HG03354 (cell line): Measurements from ENCODE around the gene MMP12.
A peak's percentile ranks its signal among the peaks of the same experiment; 100 is the strongest.

ENCODE experiments used
- ATAC-seq: cut with Tn5 transposase; IDR thresholded peaks from one replicate; pipeline ENCODE4 v1.9.1; 2021; ENCODE audit warnings: mild to moderate bottlenecking; ENCODE audit not compliant: unreplicated experiment, poor library complexity, severe bottlenecking

The MMP12 gene

DNA sequence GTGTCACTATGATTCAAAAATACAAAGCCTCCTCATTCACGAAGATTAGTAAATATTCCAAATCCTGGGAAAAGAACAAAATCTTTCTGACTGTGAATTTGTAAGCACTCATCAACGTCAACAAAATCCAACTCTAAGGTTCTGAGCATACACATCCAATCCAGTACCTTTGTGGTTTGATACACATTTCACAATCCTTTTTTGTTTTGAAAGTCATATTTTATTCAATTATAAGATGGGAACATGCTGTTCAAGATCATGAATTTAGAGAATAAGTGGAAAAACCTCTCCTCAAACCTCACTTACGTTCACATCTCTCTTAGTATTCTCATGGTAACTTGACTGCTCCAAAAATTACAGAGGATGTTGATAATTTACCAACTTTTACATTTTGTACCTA lies 21.7 kb downstream of the MMP12 start:
- no peak for ATAC-seq

DNA sequence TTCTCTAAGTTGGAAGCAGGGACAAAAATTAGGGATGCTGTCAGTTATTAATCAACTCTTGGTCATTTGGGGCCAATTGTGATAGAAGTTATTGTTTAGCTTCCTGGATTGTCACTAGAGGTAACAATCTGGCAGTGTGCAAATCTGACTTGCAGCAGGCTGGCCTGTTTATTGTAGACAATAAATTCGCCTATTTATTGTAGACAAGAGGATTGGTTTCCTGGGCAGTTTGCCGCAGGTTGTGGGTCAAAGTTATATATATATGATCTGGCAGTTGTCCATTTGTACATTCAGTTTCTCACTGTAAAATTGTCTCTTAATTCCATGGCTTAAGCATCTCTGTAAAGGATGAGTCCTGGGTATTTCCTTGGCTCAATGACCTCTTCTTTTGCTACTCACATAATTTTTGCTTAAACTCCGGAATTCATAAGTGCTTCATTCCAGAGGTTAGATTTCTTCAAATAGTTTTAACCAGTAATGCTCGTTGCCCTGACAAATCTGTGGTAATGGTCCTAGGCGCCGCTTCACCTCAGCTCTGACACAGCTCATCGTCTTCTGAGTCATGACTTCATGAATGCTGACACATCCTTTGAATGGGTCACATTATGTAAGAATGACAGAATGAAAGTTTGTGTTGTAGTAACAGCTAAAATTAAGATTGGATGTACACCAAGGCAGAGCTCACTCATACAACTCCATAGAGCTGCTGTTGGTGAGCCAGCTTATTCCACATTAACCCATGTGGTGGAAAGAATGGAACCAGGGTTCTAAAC lies 23.6 kb downstream of the MMP12 start:
- ATAC-seq: no peak

DNA sequence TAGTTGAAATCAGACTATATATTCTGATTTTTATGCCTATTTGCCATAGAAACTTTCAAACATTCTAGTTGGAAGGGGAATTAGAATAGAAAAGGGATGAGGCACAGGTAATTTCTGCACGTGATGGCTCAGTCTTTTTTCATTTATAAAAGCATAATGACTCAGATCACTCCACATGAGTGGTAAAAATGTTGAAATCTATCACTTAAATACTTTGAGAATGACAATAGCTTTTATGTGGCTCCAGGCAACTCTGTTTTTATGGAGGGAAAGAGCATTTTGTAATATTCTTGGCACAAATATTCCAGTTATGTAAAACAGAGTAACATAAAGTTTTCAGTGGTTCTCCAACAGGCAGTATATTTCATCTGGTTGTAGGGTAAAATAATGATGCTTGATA lies 25.5 kb downstream of the MMP12 start:
- no peak for ATAC-seq

DNA sequence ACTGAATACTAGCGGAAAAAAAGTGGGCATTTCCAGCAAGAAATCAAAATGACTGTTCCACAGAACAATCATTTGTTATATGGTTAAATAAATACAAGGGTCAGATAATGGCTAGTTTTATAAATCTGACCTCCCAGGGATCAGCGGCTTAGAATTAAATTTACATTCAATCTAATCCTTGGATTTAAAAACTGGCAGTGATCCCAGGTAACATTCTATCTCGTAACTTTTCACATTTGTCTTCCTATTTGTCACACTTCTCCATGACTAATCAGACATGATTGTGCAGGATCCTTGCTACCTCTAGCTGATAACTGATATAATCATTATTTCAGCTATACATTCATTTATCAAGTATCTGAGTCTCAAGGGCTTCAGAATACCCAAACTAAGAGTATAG lies 28.5 kb downstream of the MMP12 start:
- no peak for ATAC-seq

DNA sequence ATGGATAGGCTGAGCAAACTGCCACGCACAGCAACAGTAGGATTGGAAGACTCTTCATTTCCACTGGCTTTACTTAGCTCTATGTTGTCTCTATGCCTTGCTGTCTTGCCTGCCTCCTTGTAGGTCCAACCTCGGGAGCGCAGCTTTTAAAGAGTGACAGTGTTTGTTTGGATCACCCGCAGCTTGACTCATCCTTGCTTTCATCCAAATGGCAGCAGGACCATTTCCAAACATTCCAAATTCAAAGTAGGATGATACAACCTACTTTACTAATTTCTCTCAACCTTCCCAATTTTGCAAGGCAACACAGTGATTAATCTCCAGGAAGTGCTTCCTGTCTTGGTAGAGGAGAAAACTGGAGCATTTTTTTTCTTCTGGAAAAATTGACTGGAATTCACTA lies 31.3 kb downstream of the MMP12 start, which contains the start of gene MMP3:
Gene MMP3, minus strand, starts transcription at position 121 of the 400 bp plus-strand sequence. Its CDS starts 63 bp downstream, at position 58.
- ATAC-seq: no peak

DNA sequence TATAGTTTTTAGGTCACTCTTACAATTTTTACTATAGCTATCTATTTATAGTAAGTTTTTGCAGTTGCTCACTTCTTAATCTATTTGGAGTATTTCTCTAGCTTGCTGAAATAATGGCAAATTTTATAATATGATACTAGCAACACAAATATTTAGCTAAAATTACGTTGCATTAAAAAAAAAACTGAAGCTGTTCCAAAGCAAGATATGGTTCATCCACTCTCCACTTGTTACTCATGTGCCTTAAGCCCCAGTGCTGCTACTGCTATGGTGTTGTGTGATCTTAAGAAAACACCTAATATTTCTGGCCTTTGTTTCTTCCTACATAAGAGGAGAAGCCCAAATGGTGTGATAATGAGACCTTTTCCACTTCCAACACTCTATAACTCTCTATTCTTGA lies 31.9 kb downstream of the MMP12 start:
- ATAC-seq: no peak

DNA sequence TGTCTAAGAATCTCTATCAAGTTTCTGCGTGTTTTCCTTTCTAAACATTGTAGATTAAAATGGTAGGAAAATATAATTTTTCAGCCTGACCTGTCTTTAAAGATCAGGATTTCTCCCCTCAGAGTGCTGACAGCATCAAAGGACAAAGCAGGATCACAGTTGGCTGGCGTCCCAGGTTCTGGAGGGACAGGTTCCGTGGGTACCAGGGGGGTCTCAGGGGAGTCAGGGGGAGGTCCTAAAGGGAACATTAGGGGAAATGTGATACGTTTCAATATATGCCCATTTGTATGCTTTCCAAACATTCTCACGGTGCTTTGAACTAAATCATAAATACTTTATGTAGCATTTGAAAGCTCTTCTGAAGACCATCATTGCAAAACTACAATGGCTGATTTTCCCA lies 34.8 kb downstream of the MMP12 start:
- ATAC-seq: no peak

DNA sequence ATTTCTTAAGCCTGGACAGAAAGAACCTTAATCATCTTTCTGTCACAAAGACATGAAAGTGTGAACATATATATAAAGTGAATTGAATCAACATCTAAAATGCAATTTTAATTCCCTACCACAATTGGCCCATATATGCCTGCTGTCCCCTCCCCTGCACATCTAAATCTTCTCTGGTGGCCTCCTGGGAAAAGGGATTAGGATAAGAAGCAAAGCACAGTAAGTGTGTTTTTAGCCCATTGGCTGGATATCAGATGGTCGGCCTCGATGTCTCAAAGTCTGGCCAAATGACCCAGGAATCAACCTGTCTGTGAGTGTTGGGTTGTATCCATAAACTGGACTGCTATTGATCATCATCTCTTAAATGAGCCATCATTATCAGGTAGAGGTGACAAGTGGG lies 37.1 kb downstream of the MMP12 start:
- ATAC-seq: no peak

DNA sequence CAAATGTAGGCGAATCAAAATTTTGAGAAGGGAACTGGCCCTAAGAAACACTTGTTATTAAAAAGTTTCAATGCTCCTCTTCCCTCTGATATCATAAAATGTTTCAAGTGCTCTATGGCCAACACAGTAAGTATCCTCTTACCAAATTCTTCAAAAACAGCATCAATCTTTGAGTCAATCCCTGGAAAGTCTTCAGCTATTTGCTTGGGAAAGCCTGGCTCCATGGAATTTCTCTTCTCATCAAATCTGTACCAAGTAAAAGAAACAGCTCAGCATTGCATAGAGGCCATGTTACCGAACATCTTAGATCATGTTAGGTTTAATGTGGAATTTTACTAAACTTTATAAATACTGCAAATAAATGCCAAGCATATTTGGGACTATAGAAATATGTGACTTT lies 37.6 kb downstream of the MMP12 start:
- no peak for ATAC-seq

DNA sequence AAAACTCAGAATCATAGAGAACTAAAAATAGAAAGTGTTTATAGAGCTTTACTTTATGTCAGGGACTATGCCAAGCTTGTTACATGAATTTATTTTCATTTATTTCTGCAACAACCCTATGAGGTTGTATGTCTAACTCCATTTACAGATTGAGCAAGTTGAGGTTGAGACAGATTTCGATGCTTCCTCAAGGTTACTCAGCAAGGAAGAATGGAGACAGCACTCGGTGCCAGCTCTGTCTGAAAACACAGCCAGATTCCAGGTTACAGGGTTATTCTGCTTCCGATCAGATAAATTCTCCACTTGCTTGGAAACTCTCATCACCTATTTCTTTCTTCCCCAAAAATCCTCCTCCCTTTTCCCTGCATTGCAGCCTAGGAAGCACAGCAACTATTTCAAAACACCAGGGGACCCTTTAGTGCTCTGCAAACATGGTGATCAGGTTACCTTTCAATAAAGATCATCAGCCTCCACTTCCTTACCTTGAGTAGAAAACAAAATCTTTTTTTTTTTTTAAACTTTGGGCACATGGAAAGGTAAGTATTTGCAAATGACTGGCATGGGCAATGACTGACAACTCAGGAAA lies 38.4 kb downstream of the MMP12 start:
- ATAC-seq: no peak

DNA sequence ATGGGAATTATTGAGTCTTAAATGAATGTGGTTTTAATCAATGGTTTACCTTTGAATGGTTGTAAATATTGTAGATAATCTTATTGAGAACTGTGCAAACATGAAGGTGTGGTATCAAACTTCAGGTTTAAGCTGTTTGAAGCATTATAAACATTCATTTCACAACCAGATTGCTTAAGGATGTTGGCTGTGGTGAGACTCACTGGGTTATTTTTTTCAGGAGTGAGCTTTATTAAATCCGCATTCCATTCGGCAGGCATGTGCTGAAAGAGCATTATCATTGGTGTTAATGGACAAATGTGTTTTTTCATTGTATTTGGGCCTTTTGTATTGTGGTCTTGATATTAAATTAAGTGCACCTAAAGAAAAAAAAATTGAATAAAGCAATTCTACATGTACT lies 41.1 kb downstream of the MMP12 start:
- no peak for ATAC-seq

DNA sequence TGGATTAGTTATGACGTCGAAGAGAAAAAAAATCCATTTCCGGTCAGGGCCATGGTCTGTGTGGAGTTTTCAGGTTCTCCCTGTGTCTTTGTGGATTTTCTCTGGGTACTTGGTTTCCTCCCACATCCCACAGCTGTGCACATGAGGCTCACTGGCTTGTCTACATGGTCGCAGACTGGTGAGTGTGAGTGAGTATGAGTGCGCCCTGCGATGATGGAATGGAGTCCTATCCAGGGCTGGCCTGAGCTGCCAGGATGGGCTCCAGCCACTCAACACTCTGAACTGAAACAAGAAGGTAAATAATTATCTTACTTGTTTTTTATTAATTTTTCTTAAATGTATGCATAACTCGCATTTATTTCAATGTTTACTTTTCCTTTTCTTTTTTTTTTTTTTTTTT lies 42.2 kb downstream of the MMP12 start:
- ATAC-seq: no peak

DNA sequence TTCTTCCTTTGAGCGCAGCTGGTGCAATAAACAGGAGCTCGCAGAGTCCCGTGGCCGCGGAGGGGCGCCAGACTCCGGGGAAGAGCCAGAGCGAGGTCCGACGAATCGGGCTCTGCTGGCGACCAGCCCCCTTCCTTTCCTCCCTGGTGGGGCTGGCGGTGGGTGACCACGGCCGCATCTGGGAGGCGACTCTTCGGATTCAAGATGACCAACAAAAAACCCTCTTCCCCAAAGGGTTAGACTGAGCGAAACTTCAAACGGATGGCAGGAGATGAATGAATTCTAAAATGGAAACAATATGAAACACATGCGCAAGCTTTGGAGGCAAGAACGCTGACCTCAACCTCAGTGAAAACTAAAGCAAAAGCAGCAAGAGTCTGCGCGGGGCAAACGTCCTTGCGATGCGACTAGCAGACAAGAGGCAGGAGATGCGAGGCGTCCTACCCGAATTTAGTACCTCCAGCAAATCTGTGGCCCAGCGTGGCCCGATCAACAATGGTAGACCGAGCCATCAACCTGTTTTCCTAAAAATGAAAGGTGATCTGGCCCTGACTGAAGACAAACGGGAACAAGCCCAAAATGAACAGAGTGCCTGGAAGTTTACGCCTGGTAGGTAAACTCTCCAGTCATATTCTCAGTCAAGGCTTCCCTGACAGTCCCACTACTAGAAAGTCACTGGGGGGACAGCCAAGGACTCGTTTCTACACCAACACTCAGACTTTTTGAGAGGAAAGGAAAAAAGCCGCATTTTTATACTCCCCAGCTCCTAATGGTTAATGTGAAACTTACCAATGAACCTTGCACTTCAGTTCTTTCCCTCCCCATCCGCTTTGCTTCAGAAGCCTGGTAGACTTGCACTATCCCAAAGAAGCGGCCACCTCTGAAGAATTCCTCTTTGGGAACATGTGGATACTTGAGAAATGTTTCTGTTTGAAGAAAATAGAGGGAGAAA lies 43.0 kb downstream of the MMP12 start:
- peak; percentile 62 for ATAC-seq

DNA sequence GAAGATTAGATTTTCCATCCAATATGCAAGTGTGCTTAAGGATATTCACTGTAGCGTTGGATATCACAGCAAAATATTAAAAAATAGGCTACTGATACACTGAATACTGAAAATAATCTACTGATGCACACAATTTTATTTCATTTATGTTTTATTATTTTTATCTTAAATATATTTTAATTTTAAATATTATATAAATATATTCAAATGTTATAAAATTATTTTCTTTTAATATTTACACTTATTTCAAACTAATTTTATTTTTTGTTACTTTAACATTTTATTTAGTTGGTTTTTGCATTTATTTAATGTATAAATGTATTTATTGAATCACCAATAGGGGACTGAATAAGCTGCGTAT lies 43.7 kb downstream of the MMP12 start:
- ATAC-seq: no peak

DNA sequence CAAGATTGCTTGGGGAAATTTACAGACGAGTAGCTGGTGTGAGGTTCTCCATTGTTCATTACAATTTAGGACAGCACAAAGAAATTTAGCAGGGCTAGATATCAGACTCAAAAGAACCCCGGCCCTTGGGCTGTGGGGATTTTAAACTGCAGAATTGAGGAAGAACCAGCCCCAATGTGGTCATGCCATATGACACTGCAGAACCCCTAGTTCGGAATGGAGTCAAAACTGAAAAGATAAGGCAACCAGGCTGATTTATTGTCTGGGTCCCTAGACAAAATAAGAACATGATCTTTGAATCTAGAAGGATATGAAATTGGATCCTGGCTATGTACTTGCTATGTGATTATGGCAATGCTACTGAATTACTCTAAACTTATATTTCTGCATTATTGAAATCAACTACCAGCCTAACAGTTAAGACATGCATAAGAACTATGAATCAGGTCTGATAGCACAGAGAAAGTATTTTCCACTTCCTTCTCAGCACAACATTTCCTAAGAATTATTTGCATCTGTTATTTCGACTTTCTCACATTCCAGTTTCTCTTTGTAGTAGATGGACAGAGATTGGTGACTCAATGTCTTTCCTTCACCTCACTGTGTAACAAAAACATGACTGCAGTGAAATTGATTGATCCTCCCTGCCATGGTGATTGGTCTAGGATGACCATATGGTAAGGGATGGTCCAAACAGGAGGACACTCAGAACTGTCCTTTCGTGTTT lies 44.6 kb downstream of the MMP12 start:
- no peak for ATAC-seq

DNA sequence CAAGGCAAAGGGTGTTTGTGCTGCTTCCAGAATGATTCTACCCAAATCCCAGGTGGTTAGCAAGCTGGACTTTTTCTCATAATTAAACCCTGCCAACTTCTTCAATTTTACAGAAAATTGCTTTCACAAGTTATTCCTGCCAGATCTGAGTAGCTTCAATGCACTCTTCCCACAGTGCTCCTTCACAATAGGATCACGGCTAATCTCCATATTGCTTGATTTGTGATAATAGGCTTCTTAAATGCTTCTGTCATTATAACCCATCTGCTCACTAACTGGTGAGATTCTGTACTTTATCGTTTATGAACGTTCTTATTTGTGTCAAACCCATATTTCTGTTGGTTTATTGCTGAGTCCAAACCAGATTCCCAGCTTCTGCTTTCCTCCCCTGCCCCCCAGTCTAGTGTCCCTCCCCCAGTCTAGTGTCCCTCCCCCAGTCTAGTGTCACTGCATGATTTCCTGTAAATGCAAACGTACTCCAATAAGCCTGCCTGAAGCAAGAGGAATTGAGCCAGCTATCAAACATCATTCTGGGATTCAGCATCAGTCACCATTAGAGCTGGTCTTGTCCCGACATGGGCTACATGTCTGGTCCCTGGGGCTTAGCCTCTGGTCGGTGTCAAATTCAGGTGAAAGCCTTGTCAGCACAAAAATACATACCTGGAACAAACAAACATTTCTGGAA lies 45.3 kb downstream of the MMP12 start:
- ATAC-seq: no peak

DNA sequence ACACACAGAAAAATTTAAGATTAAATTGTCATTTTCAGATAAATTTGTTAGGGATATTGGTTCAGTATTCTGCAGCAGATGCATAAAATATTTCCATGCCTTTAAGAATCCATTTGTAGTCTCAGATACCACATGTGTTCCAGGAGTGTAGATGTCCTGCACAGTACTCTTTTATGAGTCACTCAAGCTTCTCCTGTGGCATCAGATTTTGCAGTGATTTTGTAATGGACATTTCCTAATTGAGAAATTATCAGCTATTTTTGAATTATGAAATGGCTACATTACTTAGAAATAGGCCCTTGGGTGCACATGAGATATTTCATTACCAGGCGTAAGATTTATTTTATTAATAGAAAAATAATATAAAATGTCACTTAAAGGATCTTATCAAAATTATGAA lies 50.2 kb downstream of the MMP12 start:
- no peak for ATAC-seq

DNA sequence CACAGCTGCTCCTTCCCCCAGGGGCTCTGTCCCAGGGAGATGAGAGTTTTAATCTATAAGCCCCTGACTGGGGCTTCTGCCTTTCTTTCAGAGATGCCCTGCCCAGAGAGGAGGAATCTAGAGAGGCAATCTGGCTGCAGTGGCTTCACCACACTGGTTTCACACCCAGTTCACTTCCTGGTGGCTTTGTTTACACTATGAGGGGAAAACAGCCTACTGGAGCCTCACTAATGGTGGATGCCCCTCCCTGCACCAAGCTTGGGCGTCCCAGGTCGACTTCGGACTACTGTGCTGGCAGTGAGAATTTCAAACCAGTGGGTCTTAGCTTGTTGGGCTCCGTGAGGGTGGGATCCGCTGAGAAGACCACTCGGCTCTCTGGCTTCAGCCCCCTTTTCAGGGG lies 55.3 kb downstream of the MMP12 start:
- ATAC-seq: no peak

DNA sequence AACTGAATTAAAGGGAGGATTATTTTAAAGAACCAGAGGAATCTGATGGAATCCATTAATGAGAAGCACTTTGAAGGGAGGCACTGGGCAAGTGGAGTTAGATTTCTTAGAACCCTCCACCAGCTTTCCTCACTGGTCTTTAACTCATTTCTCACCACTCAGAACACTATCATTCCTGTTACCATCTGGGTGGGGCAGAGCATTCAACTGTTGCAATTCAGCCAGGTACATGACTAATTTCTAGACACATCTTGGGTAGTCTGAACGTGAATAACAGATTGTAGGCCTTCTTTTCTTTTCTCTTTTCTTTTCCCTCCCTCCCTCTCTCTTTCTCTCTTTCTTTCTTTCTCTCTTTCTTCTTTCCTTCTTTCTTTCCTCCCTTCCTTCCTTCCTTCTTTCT lies 61.3 kb downstream of the MMP12 start:
- no peak for ATAC-seq
